ACHN (cell line): ENCODE results near the gene ACTR2.
A peak's percentile ranks its signal among the peaks of the same experiment; 100 is the strongest.
"Not testable (repeated sequence)": the region's sequence is repeated elsewhere in the genome, so short reads cannot be mapped to it uniquely, and the experiment has no call there.

Source experiments
- DNase-seq: peaks from one replicate; pipeline ENCODE4 v3.0.0-alpha.2; 2015
- in situ Hi-C: cut with HindIII; loops from 2 replicates; pipeline ENCODE4 v1.10.0; 2017; ENCODE audit warnings: low sequenced_read_pairs, low pct_ligation_motif_present, low pct_unique_long_range_greater_than_20kb

The ACTR2 gene

DNA sequence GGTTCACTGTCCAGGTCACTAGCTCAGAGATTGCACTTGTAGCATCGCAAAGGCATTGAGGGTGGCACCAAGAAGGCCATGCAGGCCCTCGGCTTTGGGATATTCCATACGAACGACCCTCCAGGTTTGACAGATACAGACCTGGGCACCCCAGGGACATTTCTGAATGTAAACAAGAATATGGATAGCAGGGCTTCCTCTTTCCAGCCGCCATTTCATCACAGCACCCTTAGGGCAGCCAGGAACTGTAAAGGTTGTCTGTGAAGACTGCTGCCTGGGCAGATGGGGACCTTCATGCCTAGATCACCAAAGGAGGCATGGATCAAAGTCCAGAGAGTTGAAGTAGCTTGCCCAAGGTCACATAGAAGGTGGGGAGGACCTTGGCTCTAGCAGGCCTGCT, 70.5 kb downstream of the ACTR2 start:
- no peak for DNase-seq

DNA sequence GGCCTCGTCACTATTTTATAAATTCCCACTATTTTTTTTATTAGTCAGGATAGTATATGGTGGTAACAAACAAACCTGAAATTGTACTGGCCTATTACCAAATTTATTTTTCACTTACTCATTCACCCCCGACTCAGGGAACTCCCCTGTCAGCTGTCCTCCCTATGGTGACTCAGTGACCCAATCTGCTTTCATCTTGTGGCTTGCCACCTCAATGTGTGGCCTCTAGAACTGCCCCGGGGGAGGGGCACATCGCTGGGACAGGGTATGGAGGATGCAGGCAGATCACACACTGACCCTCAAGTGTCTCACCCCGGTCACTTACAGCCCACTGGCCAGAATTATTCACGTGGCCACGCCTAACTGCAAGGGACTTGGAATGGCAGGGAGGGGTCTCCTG, 71.6 kb downstream of the ACTR2 start:
- in situ Hi-C loops, result no loop called here
- DNase-seq, result no peak

More for the DNA sequence above, 70.5 kb downstream of the ACTR2 start:
- in situ Hi-C loops, result no loop called here

DNA sequence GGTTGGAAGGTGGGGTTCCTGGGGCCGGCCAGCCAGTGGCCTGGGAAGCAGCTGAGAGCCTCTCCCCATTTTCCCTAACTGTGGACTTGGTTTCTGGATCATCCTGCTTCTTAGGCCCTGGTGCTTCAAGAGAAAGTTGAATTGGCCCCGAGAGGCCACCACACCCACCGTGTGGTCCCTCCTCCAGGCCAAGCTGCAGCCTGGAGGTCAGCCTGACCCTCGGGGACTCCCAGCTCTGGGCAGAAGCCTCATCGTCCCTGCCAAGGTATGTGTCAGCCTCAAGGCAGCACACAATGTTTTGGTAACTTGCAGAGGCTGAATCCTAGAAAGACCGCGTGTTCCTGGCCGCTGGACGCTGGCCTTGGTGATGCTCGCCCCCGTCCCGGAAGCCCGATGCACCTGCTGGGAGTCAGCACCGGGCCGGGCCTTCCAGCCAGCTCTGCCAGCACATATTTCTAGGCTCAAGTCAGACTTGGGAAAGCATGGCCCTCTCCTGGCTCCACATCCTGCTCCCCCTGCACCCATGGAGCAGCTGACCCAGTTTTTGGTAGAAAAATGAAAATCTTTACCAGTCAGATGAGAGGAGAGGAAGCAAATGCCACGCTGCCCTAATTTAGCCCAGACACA, 72.6 kb downstream of the ACTR2 start:
- in situ Hi-C loops, result no loop called here
- DNase-seq, result no peak

DNA sequence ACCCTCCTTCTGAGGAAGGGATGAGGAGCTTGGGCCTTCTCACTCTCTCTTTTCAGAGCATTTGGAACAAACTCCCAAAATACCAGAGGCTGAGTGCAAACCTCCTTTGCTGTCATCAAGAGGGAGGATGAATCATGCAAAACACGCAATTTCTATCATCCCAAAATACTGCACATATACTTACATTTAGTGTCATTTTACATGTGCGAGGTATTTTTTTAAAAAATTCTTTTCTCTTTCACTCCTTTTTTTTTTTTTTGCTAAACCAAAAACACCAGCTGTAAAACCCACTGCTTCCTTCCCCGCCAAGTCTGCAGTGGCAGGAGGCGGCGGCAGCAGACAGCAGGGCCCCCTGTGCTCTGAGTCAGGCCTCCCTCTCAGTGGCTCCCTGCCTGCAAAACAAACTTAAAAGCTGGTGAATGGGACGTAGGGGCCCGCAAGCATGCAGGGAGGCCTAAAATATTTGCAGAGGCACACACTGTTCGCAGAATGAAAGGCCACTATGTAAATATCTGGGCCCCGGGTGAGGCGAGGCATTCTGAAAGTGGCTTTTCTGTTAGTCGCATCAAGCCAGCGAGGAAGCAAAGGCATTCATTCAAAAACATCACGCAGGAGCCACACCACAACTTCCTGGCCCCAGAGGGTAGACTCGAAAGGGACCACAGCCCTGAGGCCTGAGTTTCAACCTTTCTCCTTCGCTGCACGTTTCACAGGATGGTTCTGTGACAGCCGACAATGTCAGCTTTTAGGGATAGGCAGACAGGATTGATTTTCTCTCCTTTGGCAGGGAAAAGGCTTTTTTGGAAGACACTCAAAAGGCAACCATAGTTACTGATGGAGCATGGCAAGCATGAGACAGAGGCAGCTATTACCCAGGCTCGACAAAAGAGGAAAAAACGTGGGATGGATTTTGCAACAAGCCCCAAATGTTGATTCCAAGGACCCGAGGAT, 73.4 kb downstream of the ACTR2 start:
- DNase-seq, result no peak
- in situ Hi-C loops, result no loop called here

DNA sequence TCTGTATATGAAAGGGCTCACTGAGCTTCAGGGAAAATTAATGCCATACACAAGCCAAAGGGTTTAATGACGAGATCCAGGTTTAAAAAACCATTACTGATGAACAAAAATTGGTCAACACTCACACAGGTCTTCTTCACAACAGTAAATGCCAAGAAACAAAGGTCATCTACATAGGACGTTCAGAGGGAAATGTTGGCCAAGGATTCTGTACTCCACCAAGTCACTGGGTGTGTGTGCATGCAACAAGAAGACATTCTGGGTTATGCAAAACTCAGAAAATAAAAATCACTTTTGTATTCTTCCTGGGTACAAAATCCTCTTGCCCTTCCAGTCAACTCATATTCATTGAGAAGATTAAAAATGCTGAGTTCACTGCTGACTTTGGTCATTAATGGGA, 78.3 kb downstream of the ACTR2 start:
- in situ Hi-C loops, result no loop called here
- no peak for DNase-seq

DNA sequence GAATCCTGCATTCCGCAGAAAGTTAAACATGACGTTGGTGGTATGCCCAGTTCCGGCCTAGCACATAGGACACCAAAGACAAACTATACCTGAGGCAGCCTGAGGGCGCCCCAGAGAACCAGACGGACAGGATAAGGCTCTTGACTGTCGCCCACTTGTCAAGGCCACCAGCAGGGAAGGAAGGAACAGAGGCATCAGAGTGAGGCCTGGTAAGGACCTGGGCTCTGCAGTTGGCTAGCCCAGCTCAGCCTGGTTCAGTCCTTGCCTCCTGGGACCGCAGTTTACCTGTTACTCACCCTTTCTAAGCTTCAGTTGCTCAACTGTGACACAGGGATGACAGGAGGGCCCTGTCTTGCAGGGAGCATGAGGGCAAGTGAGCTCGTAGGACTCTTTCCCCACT, 82.1 kb downstream of the ACTR2 start:
- in situ Hi-C loops, result no loop called here
- no peak for DNase-seq

DNA sequence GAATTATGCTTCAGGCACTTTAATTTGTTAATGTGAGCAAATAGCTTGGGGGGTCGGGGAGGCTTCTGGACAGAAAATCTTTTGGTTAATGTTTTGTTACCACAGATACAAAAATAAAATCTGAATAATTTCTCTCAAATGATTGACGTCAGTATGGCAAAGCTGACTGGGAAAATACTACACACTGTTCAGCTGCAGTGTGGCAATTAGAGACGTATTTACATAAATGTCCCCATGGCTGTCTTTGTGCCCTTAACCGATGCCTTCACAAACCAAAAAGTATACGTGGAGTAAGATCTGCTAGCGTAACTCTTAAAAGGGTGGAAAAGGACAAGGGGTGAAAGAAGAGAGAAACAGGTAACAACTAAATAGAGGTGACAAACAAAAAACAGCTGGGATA, 83.4 kb downstream of the ACTR2 start:
- in situ Hi-C loops, result no loop called here
- no peak for DNase-seq

DNA sequence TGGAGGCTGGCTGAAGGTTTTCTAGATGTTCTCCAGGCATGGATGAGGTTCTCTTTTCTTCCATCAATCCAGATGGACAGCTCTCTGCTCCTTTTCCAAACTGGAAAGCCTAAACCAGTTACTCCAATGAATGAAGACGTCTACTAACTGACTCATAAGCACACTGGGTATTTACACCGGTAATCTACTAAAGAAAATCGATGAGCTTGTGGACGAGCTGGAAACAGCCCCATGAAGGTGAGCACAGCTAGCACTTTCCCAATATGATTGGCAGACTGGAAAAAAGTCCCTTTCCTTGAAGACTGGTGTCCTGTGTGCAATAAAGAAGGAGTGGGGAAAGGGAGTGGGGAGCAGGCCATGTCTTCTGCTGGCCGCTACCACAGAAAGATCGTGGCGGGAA, 84.0 kb downstream of the ACTR2 start:
- in situ Hi-C loops, result no loop called here
- DNase-seq, result no peak

DNA sequence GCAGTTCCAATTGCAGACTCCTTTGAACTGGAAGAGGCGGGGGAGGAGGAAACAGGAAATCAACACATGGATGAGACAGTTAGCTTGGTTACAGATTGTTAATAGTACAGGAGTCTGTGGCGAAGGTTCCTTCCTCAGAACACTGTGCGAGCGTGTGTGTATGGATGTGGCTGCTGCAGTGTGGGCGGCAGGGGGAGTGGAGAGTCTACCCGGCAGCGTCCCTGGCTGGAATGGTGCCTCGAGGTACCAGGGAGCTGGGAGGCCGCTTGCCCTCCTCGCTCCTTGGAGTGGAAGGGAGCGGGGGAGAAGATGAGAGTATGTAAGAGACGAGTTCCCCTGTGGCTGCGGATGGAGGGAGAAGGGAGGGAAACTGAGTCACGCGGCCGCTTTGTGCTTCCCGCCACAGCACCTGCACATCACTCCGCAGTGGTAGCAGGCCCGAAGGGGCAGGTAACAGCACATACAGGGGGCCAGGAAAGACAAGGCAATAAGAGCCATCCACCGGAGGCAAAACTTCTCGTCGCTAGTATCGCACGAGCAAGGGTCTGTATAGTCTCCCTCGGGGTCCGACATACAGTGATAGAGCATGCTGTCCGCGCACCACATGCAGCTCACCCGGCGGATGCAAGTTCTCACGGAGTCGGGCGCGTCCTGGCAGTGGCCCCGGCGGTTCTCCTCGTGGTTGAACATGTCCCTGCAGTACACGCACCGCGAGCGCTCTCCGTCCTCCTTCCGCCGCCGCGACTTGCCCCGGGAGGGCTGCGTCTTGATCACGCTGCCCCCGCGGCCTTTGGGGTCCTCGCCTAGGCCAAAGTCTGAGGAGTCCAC, 85.7 kb downstream of the ACTR2 start:
- in situ Hi-C loops, result no loop called here
- no peak for DNase-seq

DNA sequence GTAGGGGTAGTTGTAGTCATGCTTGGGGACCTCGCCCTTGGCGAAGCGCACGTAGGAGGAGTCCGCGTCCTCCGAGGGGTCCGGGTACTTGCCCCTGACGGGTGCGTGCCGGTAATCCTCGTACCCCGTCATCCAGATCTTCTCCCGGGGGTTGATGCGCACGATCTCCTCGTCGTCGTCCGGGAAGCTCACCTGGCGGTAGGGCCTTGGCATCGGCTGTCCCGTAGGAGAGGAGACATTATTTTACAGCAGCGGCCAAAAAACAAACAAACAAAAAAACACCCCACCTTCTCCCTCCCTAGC, 86.3 kb downstream of the ACTR2 start:
- no peak for DNase-seq
- in situ Hi-C loops, result no loop called here

DNA sequence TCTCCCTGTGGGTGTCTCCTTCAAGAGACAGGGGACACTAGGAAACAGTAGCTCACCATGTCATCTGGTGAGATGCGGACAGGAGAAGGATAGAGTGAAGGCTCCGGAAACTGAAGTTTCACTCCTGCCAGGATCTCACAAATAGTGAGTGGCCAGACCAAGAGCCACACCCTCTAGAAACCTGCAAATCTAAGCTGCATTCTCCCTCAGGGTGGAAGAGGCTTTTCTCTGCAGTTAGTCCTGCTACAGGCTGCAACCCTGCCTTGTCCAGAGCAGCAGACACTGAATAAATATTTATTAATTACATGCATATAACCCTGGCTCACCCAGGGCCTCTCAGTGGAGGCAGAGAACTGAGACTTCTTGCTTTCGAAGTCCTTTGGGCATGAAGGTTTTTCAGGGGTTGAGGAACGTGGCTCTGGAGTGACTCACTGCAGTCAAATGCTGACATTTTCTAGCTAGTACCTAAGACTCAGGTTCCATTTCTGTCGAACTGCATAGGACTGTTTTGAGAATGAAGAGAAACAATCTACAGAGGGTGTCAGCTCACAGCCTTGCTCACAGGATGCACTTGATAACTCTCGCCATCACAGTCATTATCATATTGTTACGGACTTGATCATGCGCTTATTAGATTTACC, 87.3 kb downstream of the ACTR2 start:
- in situ Hi-C loops, result no loop called here

DNA sequence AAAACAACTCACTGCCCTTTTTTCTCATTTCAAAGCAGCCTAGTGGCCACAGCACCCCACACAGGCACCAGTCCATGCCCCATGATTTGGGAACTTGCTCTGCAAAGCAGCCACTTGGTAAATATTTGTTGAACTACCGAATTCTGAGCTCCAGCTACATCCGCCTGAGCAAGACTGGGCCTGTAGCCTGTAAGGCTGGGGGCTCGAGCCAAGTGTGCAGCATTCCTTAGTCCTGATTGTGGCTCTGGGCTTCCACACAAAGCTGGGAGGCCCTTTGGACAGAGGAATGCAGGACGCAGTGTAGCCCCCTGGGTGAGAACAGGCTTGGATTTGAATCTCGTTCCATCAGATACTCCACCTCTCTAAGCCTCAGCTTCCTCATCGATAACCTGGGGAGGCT, 88.4 kb downstream of the ACTR2 start:
- in situ Hi-C loops, result no loop called here
- DNase-seq, result no peak

More for the DNA sequence above, 87.3 kb downstream of the ACTR2 start:
- no peak for DNase-seq

DNA sequence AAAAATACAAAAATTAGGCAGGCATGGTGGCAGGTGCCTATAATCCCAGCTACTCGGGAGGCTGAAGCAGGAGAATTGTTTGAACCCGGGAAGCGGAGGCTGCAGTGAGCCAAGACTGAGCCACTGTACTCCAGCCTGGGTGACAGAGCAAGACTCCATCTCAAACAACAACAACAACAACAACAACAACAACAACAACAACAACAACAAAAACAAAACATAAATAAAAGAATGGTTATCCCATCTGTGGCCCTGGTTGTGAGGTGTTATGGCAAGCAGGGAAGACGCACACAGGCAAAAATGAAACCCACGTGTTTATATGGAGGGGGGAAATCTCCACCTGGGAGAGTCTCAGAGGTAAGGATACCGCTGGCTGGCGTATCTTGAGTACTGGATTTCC, 89.7 kb downstream of the ACTR2 start:
- DNase-seq, in situ Hi-C loops: not testable (repeated sequence)

DNA sequence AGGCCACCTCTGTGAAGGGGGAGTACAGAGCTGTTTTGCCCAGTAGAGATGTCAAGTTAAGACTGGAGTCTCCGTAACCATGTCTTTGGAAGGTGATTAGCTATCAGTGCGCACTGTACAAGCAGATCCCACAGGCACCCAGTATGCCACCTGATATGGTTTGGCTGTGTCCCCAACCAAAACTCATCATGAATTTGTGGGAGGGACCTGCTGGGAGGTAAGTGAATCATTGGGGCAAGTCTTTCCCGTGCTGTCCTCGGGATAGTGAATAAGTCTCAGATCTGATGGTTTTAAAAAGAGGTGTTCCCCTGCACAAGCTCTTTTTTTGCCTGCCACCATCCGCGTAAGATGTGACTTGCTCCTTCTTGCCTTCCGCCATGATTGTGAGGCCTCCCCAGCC, 90.2 kb downstream of the ACTR2 start:
- in situ Hi-C loops, result no loop called here
- DNase-seq, result no peak

DNA sequence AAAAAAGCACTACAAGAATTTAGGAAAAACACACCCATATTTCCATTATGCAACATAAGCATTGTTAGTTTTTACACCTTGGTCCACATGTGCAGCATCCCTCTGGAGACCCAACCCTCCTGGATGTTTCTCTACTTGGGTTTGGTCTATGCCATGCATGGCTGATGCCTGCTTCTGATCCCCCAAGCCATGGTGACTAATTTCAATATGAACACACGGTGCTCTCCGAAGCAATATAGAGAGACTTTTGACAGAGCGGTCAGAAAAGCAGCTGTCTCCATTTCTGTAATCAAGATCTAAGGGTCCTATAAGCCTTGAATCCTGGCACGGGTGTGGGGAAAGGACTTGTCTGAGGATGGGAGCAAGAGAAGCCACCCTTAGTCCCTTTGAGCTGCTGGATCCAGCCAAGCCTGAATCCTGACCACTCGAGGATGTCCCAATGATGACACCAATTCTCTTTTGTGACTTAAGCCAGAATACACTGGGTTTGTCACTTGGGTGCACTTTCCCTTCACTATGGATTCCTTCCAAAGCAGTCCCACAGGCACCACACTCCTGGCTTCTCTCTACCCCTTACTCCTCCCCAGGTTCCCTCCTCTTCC, 91.5 kb downstream of the ACTR2 start:
- DNase-seq, result no peak

DNA sequence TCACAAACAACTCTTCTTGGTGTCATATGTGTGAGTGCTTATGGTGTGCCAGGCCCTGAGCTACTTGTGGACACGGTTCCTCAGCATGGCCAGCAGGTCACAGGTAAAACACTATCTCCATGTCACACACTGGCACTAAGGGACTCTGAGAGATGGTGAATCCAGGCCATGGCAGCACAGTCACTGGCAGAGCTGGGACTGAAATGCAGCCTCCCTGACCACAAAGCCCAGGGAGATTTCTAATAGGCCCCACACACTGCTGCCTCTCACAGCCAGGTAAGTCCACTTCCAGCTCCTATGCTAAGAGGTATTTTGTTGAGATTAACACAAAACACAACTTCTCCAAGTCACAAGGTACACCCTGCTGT, 92.0 kb downstream of the ACTR2 start:
- DNase-seq, result no peak
- in situ Hi-C loops, result no loop called here

More for the DNA sequence above, 91.5 kb downstream of the ACTR2 start:
- in situ Hi-C loops, result no loop called here

DNA sequence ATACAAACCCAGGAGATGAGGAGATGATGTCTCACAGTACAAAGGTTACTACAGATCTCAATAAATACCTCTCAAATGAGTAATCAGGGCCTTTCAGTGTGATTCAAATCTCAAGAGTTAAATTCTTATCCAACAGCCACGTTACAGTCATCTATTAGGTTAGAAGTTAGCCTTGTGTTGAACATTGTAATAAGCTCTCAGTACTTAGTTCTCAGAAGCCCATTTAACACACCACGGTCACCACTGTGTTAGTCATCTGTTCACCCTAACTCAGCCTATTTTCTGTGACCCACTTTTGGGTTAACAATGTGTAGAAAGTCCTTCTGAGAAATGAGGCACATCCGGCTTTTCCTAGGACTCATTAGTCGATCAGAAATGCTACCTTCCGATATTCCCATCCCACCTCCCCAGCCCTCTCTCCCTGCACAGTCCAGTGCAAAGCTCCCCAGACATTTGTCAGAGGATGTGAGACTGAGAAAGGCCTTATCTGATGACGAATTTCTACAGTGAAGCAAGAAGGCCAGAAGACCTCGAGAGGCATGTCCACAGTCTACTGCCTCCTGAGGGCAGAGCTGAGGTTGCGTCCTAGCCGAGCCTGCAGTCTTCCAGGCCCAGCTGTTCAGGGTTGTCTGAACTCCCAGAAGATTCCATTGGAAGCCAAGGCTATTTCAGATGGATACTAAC, 92.6 kb downstream of the ACTR2 start:
- DNase-seq, result peak; percentile 97
- in situ Hi-C loops, result no loop called here
